Fibroblast of lung (primary cell): ENCODE measurements around the gene MDK. TPM values are rescaled to one million over a fixed set of nuclear protein-coding genes. Genes with fewer than 3 reads are reported as not detected.

ENCODE experiments used
- DNase-seq, 2 donors: peaks; one replicate each; pipeline versions ENCODE4 v3.0.0 to v3.0.0-alpha.2; 2010; ENCODE audit warnings: low read depth in 2 of 2
- H2AFZ ChIP-seq: 2 replicates; pipeline ENCODE4 v1.5.1; 2012; ENCODE audit warnings: low read length, control low read depth, inconsistent platforms
- H3K27ac ChIP-seq: 2 replicates; pipeline ENCODE4 v1.5.1; 2011; ENCODE audit warnings: low read length, control low read depth; ENCODE audit not compliant: insufficient read depth
- H3K27me3 ChIP-seq: 2 replicates; pipeline ENCODE4 v1.5.1; 2011; ENCODE audit warnings: mild to moderate bottlenecking, low read length; ENCODE audit not compliant: control insufficient read depth, insufficient read depth
- H3K36me3 ChIP-seq: 2 replicates; pipeline ENCODE4 v1.5.1; 2011; ENCODE audit warnings: low read length; ENCODE audit not compliant: control insufficient read depth, insufficient read depth
- H3K4me1 ChIP-seq: 2 replicates; pipeline ENCODE4 v1.5.1; 2011; ENCODE audit warnings: low read length; ENCODE audit not compliant: control insufficient read depth, insufficient read depth; ENCODE audit errors: extremely low read depth
- H3K4me2 ChIP-seq: 2 replicates; pipeline ENCODE4 v1.5.1; 2011; ENCODE audit warnings: low read length, control low read depth; ENCODE audit not compliant: insufficient read depth; ENCODE audit errors: extremely low read depth
- H3K4me3 ChIP-seq, 4 experiments: fragments of 200-600 bp in 1 of 4; sonication (generic) in 1 of 4; replicated peaks in 1 of 4; 2 replicates each; pipeline ENCODE4 v1.5.1; 2011 to 2016; ENCODE audit warnings: low read length in 4 of 4, low read depth in 3 of 4, mild to moderate bottlenecking in 3 of 4, control low read depth in 2 of 4, inconsistent platforms in 1 of 4, mixed read lengths in 1 of 4; ENCODE audit not compliant: insufficient read depth in 1 of 4; ENCODE audit errors: control extremely low read depth in 1 of 4
- H3K79me2 ChIP-seq: 2 replicates; pipeline ENCODE4 v1.5.1; 2012; ENCODE audit warnings: mild to moderate bottlenecking, low read length, inconsistent platforms; ENCODE audit not compliant: control insufficient read depth, insufficient read depth
- H3K9ac ChIP-seq: 2 replicates; pipeline ENCODE4 v1.5.1; 2011; ENCODE audit warnings: mild to moderate bottlenecking, low read length, control low read depth; ENCODE audit not compliant: insufficient read depth
- H3K9me3 ChIP-seq: 2 replicates; pipeline ENCODE4 v1.5.1; 2012; ENCODE audit warnings: low read depth, low read length; ENCODE audit not compliant: control insufficient read depth, insufficient read depth
- H4K20me1 ChIP-seq: 2 replicates; pipeline ENCODE4 v1.5.1; 2011; ENCODE audit warnings: low read length; ENCODE audit not compliant: control insufficient read depth, insufficient read depth; ENCODE audit errors: extremely low read depth
- EZH2 ChIP-seq: IDR thresholded peaks from 2 replicates; pipeline ENCODE4 v1.5.1; 2012; ENCODE audit warnings: low read length, control low read depth, mild to moderate bottlenecking; ENCODE audit errors: missing control alignments
- polyA plus RNA-seq, 2 donors: library from polyadenylated mRNA; depleted of rRNA in 1 of 2; stranded (reverse) in 1 of 2; unstranded in 1 of 2; fragments of >200 nt; gene quantifications; 2 replicates each; pipeline ENCODE4 v1.2.1, GENCODE V29; 2011 to 2012; ENCODE audit warnings: missing spikeins in 1 of 2
- total RNA-seq: library from RNA; depleted of rRNA; stranded (reverse); fragments of >200 nt; gene quantifications from 2 replicates; pipeline ENCODE4 v1.2.1, GENCODE V29; 2014
- TF ChIP-seq, protein P1 (sequence below), 2 donors: IDR thresholded peaks in 1 of 2; conservative IDR thresholded peaks in 1 of 2; 1 replicate in 1 of 2; 2 replicates in 1 of 2; pipeline ENCODE4 v1.5.1; 2011 to 2012; ENCODE audit warnings: low read length in 2 of 2, control low read depth in 1 of 2, inconsistent platforms in 1 of 2, low read depth in 1 of 2, mild to moderate bottlenecking in 1 of 2

MDK gene
- total and polyA plus RNA-seq, 2 donors (not counting 1 experiment from before 2014, with no cell fraction given): 44.6 to 131 TPM

DNA sequence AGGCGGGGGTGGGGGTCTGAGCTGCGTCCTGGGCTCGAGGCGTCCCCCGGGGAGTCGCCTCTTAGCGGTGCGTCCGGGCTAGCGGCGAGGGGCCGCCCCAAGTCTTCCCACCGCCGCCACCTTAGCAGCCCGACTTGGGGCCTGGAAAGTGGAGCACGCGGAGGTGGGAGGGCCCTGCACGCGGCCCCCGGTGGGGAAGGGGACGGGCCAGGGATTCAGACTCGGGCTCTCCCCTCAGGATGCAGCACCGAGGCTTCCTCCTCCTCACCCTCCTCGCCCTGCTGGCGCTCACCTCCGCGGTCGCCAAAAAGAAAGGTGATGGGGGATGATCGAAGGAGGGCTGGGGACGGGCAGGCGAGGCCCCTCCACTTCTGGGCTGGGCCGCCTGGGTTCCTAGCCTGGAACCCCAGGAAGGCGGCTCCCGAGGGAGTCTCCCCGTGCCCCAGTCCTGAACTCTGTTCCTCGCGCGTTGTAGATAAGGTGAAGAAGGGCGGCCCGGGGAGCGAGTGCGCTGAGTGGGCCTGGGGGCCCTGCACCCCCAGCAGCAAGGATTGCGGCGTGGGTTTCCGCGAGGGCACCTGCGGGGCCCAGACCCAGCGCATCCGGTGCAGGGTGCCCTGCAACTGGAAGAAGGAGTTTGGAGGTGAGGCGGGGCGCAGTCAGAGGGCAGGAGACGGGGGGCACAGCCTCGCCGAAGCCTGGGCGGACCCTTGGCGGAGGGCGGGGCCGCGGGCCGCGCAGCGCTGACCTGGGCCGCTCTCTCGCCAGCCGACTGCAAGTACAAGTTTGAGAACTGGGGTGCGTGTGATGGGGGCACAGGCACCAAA is 563 bp downstream of the MDK start:
- DNase-seq: peak in 1 of 2 donors; percentile 42
- no peaks in the 10 kb centered on the region for H3K79me2 ChIP-seq
- no peaks in the 10 kb centered on the region for H3K27me3 ChIP-seq
- H3K4me1 ChIP-seq: peaks cover 10% of the 10 kb centered on the region
- no peaks in the 10 kb centered on the region for H3K36me3 ChIP-seq
- TF ChIP-seq, protein P1, sequence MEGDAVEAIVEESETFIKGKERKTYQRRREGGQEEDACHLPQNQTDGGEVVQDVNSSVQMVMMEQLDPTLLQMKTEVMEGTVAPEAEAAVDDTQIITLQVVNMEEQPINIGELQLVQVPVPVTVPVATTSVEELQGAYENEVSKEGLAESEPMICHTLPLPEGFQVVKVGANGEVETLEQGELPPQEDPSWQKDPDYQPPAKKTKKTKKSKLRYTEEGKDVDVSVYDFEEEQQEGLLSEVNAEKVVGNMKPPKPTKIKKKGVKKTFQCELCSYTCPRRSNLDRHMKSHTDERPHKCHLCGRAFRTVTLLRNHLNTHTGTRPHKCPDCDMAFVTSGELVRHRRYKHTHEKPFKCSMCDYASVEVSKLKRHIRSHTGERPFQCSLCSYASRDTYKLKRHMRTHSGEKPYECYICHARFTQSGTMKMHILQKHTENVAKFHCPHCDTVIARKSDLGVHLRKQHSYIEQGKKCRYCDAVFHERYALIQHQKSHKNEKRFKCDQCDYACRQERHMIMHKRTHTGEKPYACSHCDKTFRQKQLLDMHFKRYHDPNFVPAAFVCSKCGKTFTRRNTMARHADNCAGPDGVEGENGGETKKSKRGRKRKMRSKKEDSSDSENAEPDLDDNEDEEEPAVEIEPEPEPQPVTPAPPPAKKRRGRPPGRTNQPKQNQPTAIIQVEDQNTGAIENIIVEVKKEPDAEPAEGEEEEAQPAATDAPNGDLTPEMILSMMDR (conservative IDR thresholded peaks at IDR 0.05 in 1 of 2, IDR thresholded peaks at IDR 0.05 in 1 of 2; ENCODE audit: low read depth in 1 of 2, low read length in 2 of 2): no peak
- TF ChIP-seq EZH2: no peak
- H3K4me2 ChIP-seq: peak overlapping the region; percentile 87
- peak overlapping the region; percentile 42 for H3K9ac ChIP-seq
- H2AFZ ChIP-seq: peak overlapping the region; percentile 26
- H3K4me3 ChIP-seq: peak overlapping the region; percentile 53 to 59 (median 56)
- H3K27ac ChIP-seq: no peak overlapping the region
- peaks cover 1% of the 10 kb centered on the region for H4K20me1 ChIP-seq
- H3K9me3 ChIP-seq: no peaks in the 10 kb centered on the region

DNA sequence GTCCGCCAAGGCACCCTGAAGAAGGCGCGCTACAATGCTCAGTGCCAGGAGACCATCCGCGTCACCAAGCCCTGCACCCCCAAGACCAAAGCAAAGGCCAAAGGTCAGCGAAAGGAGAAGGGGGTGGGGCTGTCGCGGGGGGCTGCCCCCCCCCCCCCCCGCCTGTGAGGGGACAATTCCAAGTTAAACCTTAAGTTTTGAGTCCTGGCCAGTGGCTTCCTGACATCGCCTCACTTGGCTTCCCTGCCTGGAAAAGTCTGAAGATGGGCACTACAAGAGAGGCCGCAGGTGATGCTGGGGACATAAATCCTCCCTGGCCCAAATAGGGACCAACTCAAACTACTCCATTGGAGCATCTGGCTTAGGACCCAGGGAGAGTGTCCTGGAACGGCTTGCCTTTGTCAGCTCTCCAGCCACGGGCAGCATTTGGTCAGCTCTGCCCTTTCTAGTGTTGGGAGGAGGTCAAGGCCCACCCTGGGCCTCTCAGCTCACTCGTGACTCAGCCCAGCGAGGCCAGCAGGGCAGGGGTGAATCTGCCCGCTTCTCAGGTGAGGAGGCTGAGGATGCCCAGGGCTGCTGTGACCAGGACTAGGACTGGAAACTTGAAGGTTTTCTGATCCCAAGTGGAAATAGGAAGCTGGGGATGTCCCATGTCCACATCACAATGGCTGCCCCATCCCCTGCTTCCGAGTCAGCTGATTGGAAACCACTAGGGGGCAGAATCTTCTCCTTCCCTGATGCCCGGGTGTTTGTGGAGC is 1.4 kb downstream of the MDK start:
- H3K4me1 ChIP-seq: peaks cover 10% of the 10 kb centered on the region
- H3K4me3 ChIP-seq: peak overlapping the region in 3 of 4 experiments; percentile 46 to 59 (median 53)
- H3K79me2 ChIP-seq: no peaks in the 10 kb centered on the region
- peak overlapping the region; percentile 87 for H3K4me2 ChIP-seq
- H3K9ac ChIP-seq: no peak overlapping the region
- peaks cover 1% of the 10 kb centered on the region for H4K20me1 ChIP-seq
- no peaks in the 10 kb centered on the region for H3K9me3 ChIP-seq
- TF ChIP-seq, protein P1 (conservative IDR thresholded peaks at IDR 0.05 in 1 of 2, IDR thresholded peaks at IDR 0.05 in 1 of 2; ENCODE audit: low read depth in 1 of 2, low read length in 2 of 2): peak; percentile 49 to 71
- TF ChIP-seq EZH2: no peak
- H3K27ac ChIP-seq: no peak overlapping the region
- no peak overlapping the region for H2AFZ ChIP-seq
- H3K36me3 ChIP-seq: no peaks in the 10 kb centered on the region
- peaks cover 4% of the 10 kb centered on the region for H3K27me3 ChIP-seq
- peak; percentile 38 to 59 for DNase-seq

DNA sequence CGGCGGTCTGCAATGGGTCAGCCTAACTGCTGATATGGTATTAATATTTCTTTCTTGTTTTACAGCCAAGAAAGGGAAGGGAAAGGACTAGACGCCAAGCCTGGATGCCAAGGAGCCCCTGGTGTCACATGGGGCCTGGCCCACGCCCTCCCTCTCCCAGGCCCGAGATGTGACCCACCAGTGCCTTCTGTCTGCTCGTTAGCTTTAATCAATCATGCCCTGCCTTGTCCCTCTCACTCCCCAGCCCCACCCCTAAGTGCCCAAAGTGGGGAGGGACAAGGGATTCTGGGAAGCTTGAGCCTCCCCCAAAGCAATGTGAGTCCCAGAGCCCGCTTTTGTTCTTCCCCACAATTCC is 1.9 kb downstream of the MDK start:
- no peaks in the 10 kb centered on the region for H3K36me3 ChIP-seq
- TF ChIP-seq EZH2: no peak
- TF ChIP-seq, protein P1 (conservative IDR thresholded peaks at IDR 0.05 in 1 of 2, IDR thresholded peaks at IDR 0.05 in 1 of 2; ENCODE audit: low read depth in 1 of 2, low read length in 2 of 2): no peak
- H3K27ac ChIP-seq: no peak overlapping the region
- H2AFZ ChIP-seq: no peak overlapping the region
- no peak overlapping the region for H3K4me3 ChIP-seq
- H3K79me2 ChIP-seq: no peaks in the 10 kb centered on the region
- no peak for DNase-seq
- H4K20me1 ChIP-seq: peaks cover 1% of the 10 kb centered on the region
- no peaks in the 10 kb centered on the region for H3K9me3 ChIP-seq
- no peak overlapping the region for H3K4me2 ChIP-seq
- peaks cover 10% of the 10 kb centered on the region for H3K27me3 ChIP-seq
- H3K9ac ChIP-seq: no peak overlapping the region
- peaks cover 10% of the 10 kb centered on the region for H3K4me1 ChIP-seq
